Spleen (tissue), 11 donors: ENCODE measurements around the gene ATP11B. TPM values are rescaled to one million over a fixed set of nuclear protein-coding genes. Genes with fewer than 3 reads are reported as not detected.

ENCODE experiments used
- DNase-seq: peaks from one replicate; pipeline ENCODE4 v3.0.0-alpha.2; 2020
- H3K27ac ChIP-seq, 8 donors: fragments of 200-600 bp; sonication (generic) in 7 of 8; 1 replicate in 4 of 8; 2 replicates in 4 of 8; pipeline versions ENCODE4 v1.5.0 to v1.8.0; 2016 to 2021; ENCODE audit warnings: inconsistent platforms in 4 of 8, mild to moderate bottlenecking in 4 of 8, moderate library complexity in 1 of 8
- H3K27me3 ChIP-seq, 7 donors: fragments of 200-600 bp; sonication (generic) in 6 of 7; replicated peaks in 1 of 7; 1 replicate in 4 of 7; 2 replicates in 3 of 7; pipeline versions ENCODE4 v1.5.0 to v1.8.0; 2016 to 2021; ENCODE audit warnings: inconsistent platforms in 3 of 7, mild to moderate bottlenecking in 1 of 7
- H3K36me3 ChIP-seq, 6 donors: fragments of 200-600 bp; sonication (generic) in 5 of 6; 1 replicate in 4 of 6; 2 replicates in 2 of 6; pipeline versions ENCODE4 v1.5.0 to v1.8.0; 2016 to 2021; ENCODE audit warnings: inconsistent platforms in 2 of 6
- H3K4me1 ChIP-seq, 6 donors: fragments of 200-600 bp; sonication (generic) in 5 of 6; 1 replicate in 3 of 6; 2 replicates in 3 of 6; pipeline versions ENCODE4 v1.5.0 to v1.8.0; 2016 to 2021; ENCODE audit warnings: inconsistent platforms in 3 of 6
- H3K4me3 ChIP-seq, 8 donors: fragments of 200-600 bp; sonication (generic) in 7 of 8; 1 replicate in 4 of 8; 2 replicates in 4 of 8; pipeline versions ENCODE4 v1.5.0 to v1.8.0; 2016 to 2021; ENCODE audit warnings: inconsistent platforms in 4 of 8, mild to moderate bottlenecking in 4 of 8, moderate library complexity in 2 of 8
- H3K9me3 ChIP-seq, 8 donors: fragments of 200-600 bp; sonication (generic) in 7 of 8; 1 replicate in 4 of 8; 2 replicates in 4 of 8; pipeline versions ENCODE4 v1.5.0 to v1.8.0; 2016 to 2021; ENCODE audit warnings: inconsistent platforms in 4 of 8
- POLR2A ChIP-seq, 3 donors: fragments of 450-650 bp; IDR thresholded peaks; one replicate each; pipeline ENCODE4 v1.5.1; 2017; ENCODE audit warnings: antibody characterized with exemption in 3 of 3, mild to moderate bottlenecking in 1 of 3
- POLR2AphosphoS5 ChIP-seq, 3 donors: sonication (generic); formaldehyde crosslinking; IDR thresholded peaks; one replicate each; pipeline ENCODE4 v1.5.1; 2017; ENCODE audit warnings: antibody characterized with exemption in 3 of 3
- WGBS, 5 donors: extraction: QIAGEN DNeasy Blood & Tissue Kit in 3 of 5; methylation state at CpG; one replicate each; pipeline versions ENCODE4 v1.1.5 to v1.1.7; 2013 to 2018; 5-methylcytosine and 5-hydroxymethylcytosine counted together
- intact Hi-C: fragments of 100-400 bp; cut with DNase I; formaldehyde crosslinking; loops from one replicate; pipeline ENCODE4 v1.15.0; 2023; ENCODE audit warnings: low total_unique reads
- polyA plus RNA-seq, 3 donors: library from polyadenylated mRNA; stranded (reverse); fragments of 200-250 nt; gene quantifications; one replicate each; pipeline ENCODE4 v1.2.1, GENCODE V29; 2013
- total RNA-seq, 7 donors: library from RNA; depleted of rRNA in 3 of 7; stranded (reverse); fragments of >200 nt in 3 of 7; fragmentation: NEBNext Ultra II Directional in 4 of 7; extraction: Animal tissue kit (Norgen Biotek cat#: 25700) in 4 of 7; gene quantifications; one replicate each; pipeline versions ENCODE4 v1.1.0 to v1.2.1, GENCODE V29; 2016 to 2021
- TF ChIP-seq, protein P1 (sequence below), 11 experiments: fragments of 200-600 bp in 7 of 11; fragments of 450-650 bp in 4 of 11; sonication (generic) in 4 of 11; IDR thresholded peaks in 8 of 11; conservative IDR thresholded peaks in 3 of 11; 1 replicate in 7 of 11; 2 replicates in 4 of 11; pipeline versions ENCODE4 v1.4.0 to v1.8.0; 2016 to 2021; ENCODE audit warnings: antibody characterized with exemption in 11 of 11, inconsistent platforms in 4 of 11, mild to moderate bottlenecking in 1 of 11
- donor health status: healthy with polysubstance abuse.
- donor health status: DM: no; HTN: no; CAD: no; lungs with moderate emphysema.
- donor health status: DM: no; HTN: no; CAD: no.
- donor health status: Bipolar disorder and iron deficiency.
- donor health status: healthy.
- donor health status: DM: no; HTN: no; CAD: no.
- donor health status: DM: yes; HTN: yes; CAD: no.

Gene ATP11B
- total and polyA plus RNA-seq, 10 donors, result 7.2 to 165 (median 90.3) TPM

DNA sequence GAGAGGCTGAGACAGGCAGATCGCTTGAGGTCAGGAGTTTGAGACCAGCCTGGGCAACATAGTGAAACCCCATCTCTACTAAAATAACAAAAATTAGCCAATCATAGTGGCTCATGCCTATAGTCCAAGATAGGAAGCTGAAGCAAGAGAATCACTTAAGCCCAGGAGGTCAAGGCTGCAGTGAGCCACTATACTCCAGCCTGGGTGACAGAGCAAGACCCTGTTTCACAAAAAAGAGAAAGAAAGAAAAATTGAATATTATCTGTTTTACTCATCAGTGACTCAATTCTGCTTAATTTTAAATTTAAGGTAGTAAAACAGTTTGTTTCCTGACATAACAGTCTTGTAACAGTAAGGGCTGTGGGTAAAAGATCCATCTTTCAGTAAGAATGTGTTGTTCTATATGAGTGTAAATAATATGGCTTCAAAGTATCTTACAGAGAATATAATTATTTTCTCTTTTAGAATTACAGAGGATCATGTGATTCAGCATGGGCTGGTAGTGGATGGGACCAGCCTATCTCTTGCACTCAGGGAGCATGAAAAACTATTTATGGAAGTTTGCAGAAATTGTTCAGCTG, 85.8 kb downstream of the ATP11B start:
- peaks cover 0 to 98% (median 49%) of the 10 kb centered on the region in 6 donors for H3K36me3 ChIP-seq
- TF ChIP-seq POLR2A (IDR thresholded peaks at IDR 0.05), result no peak
- TF ChIP-seq, protein P1, sequence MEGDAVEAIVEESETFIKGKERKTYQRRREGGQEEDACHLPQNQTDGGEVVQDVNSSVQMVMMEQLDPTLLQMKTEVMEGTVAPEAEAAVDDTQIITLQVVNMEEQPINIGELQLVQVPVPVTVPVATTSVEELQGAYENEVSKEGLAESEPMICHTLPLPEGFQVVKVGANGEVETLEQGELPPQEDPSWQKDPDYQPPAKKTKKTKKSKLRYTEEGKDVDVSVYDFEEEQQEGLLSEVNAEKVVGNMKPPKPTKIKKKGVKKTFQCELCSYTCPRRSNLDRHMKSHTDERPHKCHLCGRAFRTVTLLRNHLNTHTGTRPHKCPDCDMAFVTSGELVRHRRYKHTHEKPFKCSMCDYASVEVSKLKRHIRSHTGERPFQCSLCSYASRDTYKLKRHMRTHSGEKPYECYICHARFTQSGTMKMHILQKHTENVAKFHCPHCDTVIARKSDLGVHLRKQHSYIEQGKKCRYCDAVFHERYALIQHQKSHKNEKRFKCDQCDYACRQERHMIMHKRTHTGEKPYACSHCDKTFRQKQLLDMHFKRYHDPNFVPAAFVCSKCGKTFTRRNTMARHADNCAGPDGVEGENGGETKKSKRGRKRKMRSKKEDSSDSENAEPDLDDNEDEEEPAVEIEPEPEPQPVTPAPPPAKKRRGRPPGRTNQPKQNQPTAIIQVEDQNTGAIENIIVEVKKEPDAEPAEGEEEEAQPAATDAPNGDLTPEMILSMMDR (IDR thresholded peaks at IDR 0.05 in 8 of 11, conservative IDR thresholded peaks at IDR 0.05 in 3 of 11), result no peak
- TF ChIP-seq POLR2AphosphoS5 (IDR thresholded peaks at IDR 0.05), result no peak

DNA sequence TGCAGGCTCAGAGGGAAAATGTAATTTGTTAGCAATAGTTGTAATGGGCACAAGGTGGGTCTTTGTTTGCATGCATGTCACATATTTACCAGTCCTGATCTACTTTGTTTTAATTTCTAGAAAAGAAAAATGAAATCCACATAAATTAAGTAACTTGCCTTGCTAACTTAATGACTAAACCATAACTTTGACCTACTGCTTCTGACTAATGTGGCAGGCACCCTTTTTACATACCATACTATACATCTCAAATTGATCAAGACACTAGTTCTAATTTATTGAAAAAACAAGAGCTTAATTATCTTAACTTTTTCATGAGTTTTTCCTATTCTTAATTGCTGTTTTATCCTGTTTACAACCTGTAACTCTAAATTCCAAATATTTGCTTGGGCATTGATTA, 93.2 kb downstream of the ATP11B start:
- Histone ChIP-seq H3K27me3 (no peaks in the 10 kb centered on the region), H3K27ac (no peak overlapping the region), H3K4me3 (no peak overlapping the region), H3K9me3 (no peaks in the 10 kb centered on the region), H3K4me1 (no peaks in the 10 kb centered on the region), H3K36me3 (peaks cover 0 to 98% (median 46%) of the 10 kb centered on the region in 6 donors)
- intact Hi-C loops, result no loop called here
- TF ChIP-seq, protein P1 (IDR thresholded peaks at IDR 0.05 in 8 of 11, conservative IDR thresholded peaks at IDR 0.05 in 3 of 11), result no peak
- TF ChIP-seq POLR2AphosphoS5 (IDR thresholded peaks at IDR 0.05), result no peak
- TF ChIP-seq POLR2A (IDR thresholded peaks at IDR 0.05), result no peak
- no peak for DNase-seq

More for the DNA sequence above, 85.8 kb downstream of the ATP11B start:
- no peak for DNase-seq
- Histone ChIP-seq H3K9me3 (no peaks in the 10 kb centered on the region), H3K4me3 (no peak overlapping the region), H3K4me1 (no peaks in the 10 kb centered on the region), H3K27me3 (no peaks in the 10 kb centered on the region), H3K27ac (no peak overlapping the region)
- intact Hi-C loops, result no loop called here
- WGBS, 5 donors, result 93 to 100% (median 97%) methylated on average over 1 of the region's 1 CpG

DNA sequence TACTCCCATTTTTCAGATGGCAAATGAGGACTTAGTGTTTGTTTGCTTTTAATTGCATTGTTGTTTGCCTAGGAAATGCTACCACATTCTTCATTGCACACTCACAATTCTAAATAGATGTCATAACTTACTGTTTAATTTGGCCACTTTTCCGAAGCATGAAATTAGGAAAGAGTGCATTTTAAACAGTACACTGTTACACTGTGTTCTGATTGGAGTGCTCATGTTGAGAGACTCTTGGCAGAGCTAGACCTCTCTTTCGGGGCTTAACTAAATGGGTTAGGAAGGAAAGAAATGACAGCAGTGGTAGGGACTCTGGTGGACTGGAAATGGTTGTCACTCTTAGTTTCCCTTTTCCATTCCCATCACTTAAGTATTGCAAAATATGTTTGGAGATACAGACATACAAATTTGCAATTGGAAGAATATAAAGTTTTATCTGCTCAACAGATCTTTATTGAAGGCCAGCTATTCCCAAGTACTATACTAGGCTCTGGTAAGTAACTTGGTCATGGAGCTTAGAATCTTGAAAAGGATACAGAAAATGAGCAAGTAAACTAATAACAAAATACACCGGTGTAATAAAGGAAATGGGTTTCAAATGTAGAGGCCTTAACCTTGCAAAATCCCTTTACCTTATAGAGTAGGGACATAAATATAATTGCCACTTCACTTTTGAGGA, 96.8 kb downstream of the ATP11B start:
- Histone ChIP-seq H3K36me3 (peaks cover 0 to 100% (median 40%) of the 10 kb centered on the region in 6 donors), H3K27ac (no peak overlapping the region), H3K27me3 (no peaks in the 10 kb centered on the region), H3K9me3 (no peaks in the 10 kb centered on the region), H3K4me3 (no peak overlapping the region), H3K4me1 (no peaks in the 10 kb centered on the region)
- intact Hi-C loops, result no loop called here
- 89 to 99% (median 92%) methylated on average over 3 of the region's 3 CpGs for WGBS, 5 donors
- no peak for DNase-seq
- TF ChIP-seq, protein P1 (IDR thresholded peaks at IDR 0.05 in 8 of 11, conservative IDR thresholded peaks at IDR 0.05 in 3 of 11), result no peak
- TF ChIP-seq POLR2A (IDR thresholded peaks at IDR 0.05) (no peak), POLR2AphosphoS5 (IDR thresholded peaks at IDR 0.05) (no peak)

DNA sequence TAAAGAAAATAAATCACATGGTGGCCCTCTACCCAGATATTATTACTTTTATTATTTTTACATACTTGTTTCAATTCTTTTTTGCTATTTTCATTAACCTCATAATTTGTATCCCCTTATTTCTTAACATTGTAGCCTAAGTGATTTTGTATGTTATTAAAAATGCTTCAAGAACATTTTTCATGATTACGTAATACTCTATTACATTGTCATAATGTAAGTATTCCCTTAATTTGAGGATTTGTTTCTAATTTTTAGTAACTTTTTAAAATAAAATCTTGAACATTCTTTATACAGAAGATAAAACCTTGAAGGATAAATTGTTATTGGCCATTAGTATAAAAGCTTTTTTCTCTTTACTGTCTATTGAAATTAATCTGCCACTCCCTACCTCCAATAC, 98.1 kb downstream of the ATP11B start:
- Histone ChIP-seq H3K4me3 (no peak overlapping the region), H3K36me3 (peaks cover 0 to 100% (median 41%) of the 10 kb centered on the region in 6 donors), H3K27me3 (no peaks in the 10 kb centered on the region), H3K4me1 (no peaks in the 10 kb centered on the region), H3K9me3 (no peaks in the 10 kb centered on the region), H3K27ac (no peak overlapping the region)
- intact Hi-C loops, result no loop called here
- DNase-seq, result no peak
- 95 to 100% (median 98%) methylated on average over 1 of the region's 1 CpG for WGBS, 5 donors
- no peak for TF ChIP-seq POLR2AphosphoS5 (IDR thresholded peaks at IDR 0.05)
